GM13976 (cell line): ENCODE results near the gene SNRPD2.

Experiments
- DNase-seq: peaks from one replicate; pipeline ENCODE4 v3.0.0; 2012; ENCODE audit warnings: low spot score
- CTCF ChIP-seq: IDR thresholded peaks from 2 replicates; pipeline ENCODE4 v1.5.1; 2012; ENCODE audit warnings: borderline replicate concordance, mild to moderate bottlenecking; ENCODE audit not compliant: insufficient read depth; ENCODE audit errors: extremely low read depth, missing control alignments, control extremely low read depth
- in situ Hi-C: fragments of 300-500 bp; cut with MboI; formaldehyde crosslinking; loops from one replicate; pipeline ENCODE4 v1.12.0; 2022; ENCODE audit warnings: low sequenced_read_pairs, mixed read lengths, inconsistent platforms; ENCODE audit not compliant: unreplicated experiment

Gene SNRPD2

GRCh38 chr19:45711851-45712698, 20.3 kb upstream of the SNRPD2 start:
- in situ Hi-C loops = no loop called here
- no peak for DNase-seq
- no peak for TF ChIP-seq CTCF

GRCh38 chr19:45710356-45711130, 18.8 kb upstream of the SNRPD2 start:
- in situ Hi-C loops = no loop called here
- DNase-seq = no peak
- TF ChIP-seq CTCF = no peak

GRCh38 chr19:45705710-45706415, 14.1 kb upstream of the SNRPD2 start:
- TF ChIP-seq CTCF = no peak
- DNase-seq = no peak
- in situ Hi-C loops = no loop called here

GRCh38 chr19:45705115-45705514, 13.4 kb upstream of the SNRPD2 start:
- DNase-seq = no peak
- no peak for TF ChIP-seq CTCF
- in situ Hi-C loops = no loop called here

- in situ Hi-C loops = no loop called here
- no peak for DNase-seq
- no peak for TF ChIP-seq CTCF
Observed at GRCh38 chr19:45701676-45702075, 9.9 kb upstream of the SNRPD2 start.

GRCh38 chr19:45693106-45693788, 1.5 kb upstream of the SNRPD2 start:
- TF ChIP-seq CTCF = peak; percentile 86
- in situ Hi-C loops = no loop called here
- peak; percentile 82 for DNase-seq
